ENCODE measurements around the gene LBP.
"Not testable (repeated sequence)": the region's sequence is repeated elsewhere in the genome, so short reads cannot be mapped to it uniquely, and the experiment has no call there.

The LBP gene

DNA sequence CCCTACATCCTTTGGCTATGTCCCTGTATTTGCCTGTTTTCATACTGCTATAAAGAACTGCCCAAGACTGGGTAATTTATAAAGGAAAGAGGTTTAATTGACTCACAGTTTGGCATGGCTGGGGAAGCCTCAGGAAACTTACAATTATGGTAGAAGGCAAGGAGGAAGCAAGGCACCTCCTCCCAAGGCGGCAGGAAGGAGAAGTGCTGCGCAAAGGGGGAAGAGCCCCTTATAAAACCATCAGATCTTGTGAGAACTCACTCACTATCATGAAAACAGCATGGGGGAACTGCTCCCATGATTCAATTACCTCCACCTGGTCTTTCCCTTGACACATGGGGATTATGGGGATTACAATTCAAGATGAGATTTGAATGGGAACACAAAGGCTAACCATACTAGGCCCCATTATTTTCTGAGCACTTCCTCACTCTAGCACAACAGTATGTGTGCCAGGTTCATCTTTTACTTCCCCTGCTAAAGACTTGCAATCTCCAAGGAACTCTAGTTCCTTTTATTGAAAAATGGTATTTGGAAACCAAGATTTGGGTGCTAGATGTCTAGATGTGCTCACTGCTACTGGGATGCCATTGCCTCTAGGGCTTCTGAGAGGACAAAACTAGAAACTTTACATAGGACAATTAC, 49.6 kb downstream of the LBP start:
- DNase-seq (ENCODE audit: low read depth in 2 of 2) = not testable (repeated sequence)

DNA sequence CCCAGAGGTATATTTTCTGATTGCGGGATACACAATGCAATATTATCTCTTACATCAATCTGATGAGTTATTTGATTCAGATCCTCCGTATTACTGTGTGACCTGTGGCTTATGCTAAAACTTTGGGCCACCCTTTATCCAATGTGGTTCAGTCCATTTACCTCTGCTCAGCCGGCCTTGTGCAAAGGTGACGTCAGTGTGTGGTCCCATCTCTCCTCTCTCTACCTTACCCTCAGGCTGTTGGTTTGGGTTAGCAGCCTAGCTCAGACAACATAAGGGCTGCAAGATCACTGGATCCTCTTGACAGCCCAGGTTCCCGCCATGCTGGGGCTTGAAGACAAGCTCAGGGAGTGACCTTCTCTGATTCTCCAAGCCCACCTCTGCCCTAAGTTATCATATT, 55.8 kb downstream of the LBP start:
- no peak for DNase-seq (ENCODE audit: low read depth in 2 of 2)

DNA sequence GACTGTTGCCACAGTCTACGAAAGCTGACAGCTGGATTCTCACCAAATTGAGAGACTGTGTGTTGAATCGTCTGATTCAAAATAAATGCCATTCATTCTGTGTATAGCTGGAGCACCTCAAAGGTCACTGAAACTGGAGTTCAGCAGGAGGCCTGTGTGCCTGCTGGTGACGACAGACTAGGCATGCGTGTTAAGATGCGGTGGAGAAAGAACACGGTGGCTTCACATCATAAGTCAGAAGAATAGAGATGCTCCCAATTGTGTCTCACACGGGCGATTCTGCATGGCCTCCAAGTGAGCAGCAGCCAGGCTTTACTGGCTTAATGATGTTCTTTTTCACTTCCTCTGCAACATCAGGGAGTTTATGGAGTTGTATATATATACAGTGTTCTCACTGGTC, 56.5 kb downstream of the LBP start:
- DNase-seq (ENCODE audit: low read depth in 2 of 2) = no peak

DNA sequence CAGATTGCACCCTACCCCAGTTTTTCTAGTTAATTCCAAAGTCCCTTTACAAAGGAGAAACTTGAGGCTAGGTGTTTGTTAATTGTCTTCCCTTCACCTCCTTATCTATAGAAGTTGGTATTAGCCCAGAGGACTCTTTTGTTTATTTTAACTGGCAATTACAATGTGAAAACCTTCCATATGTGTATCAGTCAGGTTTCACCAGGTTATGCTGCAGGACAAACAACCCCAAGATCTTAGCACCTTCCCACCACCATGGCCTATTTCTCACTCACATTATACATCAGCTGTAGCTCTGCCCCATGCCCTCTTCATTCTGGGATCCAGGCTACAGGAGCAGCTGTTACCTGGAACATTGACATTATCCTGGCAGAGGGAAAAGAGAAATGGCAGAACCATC, 57.7 kb downstream of the LBP start:
- DNase-seq (ENCODE audit: low read depth in 2 of 2) = no peak

DNA sequence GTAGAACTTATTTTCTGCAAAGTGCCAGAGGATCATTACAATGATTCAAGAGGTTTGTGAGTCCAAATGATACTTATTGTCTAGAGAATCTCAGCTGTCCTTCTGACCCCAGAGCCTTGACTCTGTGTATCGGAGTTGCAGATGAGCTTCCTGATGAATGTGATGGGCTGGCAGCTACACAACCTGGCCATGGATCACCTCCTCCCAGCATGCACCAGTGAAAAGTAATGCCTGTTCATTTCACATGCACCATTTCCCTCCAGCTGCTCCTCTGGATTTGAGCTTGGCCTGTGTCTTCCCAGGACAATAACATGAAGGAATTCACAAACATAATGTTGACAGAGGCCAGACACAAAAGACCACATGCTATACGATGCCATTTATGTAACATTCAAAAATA, 58.9 kb downstream of the LBP start:
- no peak for DNase-seq (ENCODE audit: low read depth in 2 of 2)

DNA sequence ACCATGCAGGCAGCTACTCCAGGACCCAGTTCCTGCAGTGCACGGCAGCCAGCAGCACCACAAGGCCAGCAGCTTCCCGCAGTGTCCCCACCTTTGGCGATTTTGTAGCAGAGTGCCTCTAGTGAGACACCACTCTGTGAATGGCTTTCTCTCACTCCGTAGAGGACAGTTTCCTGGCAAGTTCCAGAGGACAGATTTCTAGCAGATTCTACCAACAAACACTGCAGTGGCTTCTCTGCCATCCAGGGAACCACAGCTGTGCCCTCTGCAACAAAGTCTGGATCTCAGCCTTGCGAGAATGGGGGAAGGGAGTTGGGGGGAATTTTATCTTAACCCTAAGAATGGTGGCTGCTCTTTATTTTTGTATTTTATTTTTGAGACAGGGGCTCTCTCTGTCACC, 60.2 kb downstream of the LBP start:
- DNase-seq (ENCODE audit: low read depth in 2 of 2) = no peak

DNA sequence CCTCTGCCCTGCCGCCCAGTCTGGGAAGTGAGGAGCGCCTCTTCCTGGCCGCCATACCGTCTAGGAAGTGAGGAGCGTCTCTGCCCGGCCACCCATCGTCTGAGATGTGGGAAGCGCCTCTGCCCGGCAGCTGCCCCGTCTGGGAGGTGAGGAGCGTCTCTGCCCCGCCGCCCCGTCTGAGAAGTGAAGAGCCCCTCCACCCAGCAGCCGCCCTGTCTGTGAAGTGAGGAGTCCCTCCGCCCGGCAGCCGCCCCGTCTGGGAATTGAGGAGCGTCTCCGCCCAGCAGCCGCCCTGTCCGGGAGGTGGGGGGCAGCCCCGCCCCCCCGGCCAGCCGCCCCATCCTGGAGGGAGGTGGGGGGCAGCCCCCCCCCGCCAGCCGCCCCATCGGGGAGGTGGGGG, 61.0 kb downstream of the LBP start:
- no peak for DNase-seq (ENCODE audit: low read depth in 2 of 2)

DNA sequence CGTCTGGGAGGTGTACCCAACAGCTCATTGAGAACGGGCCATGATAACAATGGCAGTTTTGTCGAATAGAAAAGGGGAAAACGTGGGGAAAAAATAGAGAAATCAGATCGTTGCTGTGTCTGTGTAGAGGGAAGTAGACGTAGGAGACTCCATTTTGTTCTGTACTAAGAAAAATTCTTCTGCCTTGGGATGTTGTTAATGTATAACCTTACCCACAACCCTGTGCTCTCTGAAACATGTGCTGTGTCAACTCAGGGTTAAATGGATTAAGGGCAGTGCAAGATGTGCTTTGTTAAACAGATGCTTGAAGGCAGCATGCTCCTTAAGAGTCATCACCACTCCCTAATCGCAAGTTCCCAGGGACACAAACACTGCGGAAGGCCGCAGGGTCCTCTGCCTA, 61.5 kb downstream of the LBP start:
- DNase-seq (ENCODE audit: low read depth in 2 of 2) = not testable (repeated sequence)

DNA sequence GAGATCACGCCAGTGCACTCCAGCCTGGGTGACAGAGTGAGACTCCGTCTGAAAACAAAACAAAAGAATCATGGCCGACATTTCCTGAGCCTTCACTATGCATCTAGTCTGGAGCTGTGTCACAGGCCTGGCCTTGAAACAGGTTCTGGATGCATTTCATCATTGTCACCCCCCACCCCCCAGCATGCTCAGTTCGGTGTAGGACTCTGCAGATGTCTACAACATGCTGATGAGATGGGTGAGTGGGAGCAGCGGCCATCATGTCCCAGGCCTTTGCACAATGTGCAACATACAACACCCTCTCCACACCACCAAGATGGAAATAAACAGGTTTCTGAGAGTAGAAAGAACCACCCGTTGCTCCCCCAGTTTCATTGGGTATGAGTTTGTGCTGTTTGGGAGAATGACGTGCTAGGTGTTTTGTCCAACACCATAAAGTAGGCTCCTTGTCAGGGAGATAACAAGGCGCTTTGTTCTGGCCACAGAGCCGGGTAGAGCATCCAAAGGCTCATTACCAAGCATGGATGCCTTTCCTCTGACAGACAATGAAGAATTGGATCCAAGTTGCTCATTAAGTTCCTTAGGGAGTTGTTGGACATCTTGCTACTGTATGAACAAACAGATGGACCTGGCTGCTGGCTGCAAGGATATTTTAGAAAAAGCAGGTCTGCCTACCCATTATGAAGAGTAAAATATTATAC, 66.7 kb downstream of the LBP start:
- DNase-seq (ENCODE audit: low read depth in 2 of 2) = no peak

DNA sequence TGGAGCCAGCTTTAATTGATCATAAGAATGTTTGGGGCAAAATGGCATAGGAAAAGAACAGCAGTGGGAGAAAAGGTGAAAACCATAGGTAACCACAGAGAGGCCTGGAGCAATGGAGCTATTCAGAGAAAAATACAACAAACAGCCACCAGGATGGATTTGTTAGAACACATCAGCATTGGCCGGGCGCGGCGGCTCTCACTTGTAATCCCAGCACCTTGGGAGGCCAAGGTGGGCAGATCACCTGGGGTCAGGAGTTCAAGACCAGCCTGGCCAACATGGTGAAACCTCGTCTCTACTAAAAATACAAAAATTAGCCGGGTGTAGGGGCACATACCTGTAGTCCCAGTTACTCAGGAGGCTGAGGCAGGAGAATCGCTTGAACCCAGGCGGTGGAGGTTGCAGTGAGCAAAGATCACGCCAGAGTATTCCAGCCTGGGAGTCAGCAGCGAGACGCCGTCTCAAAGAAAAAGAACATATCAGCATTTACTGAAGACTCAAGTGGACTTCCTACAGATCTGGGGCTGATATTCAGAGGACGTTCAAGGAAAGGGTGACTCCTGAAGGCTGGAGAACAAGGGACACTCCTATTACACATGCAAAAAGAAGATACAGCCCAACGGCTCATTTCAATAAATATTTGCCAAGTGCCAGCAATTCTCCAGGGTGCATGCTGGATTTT, 68.6 kb downstream of the LBP start:
- no peak for DNase-seq (ENCODE audit: low read depth in 2 of 2)

DNA sequence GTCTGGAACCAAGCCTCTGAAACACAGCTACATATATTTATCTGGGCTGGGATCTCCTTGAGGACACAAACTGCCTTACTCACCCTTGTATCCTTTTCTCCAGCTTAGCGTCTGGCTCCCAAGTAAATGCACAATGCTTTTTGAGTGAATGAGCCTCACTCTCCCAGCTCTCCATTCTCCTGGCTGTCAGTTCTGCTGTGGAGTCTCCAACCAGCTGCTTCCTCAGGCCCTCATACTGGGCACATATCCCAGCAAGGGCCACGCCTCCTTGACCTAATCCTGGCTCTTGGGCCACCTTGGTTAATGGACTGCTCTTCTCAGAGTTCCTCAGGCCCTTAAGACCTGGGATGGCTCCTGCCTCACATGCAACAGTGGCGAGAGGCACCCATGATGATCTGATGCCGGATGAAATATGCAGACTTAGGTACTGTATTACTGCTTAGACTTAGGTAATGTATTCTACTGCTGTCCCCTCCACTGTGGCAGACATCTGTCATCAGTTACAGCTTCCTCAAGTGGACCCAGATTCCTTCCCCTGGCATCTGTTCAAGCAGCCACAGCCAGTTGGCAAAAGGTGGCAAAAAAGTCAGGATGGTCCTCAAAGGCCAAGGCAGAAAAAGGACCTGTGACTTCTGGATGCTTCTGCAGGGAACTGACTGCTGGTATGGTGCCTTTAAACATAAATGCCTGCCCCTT, 72.4 kb downstream of the LBP start:
- no peak for DNase-seq (ENCODE audit: low read depth in 2 of 2)

DNA sequence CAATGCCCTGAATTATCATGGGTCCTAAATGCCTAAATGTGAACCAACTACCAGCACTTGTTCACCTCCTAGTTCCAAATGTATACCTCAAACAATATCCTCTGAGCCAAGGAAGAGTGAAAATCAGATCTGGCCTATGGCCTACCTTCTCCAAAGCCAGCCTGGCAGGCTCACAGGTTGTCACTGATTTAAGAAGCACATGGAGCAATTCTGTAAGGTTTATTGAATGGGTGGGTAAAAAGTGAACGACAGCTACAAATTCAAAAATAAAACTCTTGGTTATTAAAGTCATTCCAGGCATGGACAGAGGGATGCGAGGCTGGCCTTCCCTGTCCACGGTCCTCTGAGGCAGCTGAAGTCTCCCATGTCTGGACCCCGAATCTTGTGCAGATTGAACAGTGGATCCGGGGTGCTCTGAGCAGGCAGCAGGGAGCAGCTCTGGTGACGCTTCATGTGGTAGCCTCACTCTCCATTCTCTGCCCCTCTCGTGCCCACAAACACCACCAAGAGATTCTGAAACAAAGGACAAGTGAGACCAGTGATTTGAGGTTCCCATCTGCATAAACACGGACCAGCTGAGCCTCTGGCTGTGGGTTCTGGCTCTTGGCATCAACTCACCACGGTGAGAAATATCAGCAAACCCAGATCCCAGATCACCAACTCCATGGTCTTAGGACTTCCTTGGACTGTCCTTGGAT, 74.3 kb downstream of the LBP start:
- DNase-seq (ENCODE audit: low read depth in 2 of 2) = no peak

DNA sequence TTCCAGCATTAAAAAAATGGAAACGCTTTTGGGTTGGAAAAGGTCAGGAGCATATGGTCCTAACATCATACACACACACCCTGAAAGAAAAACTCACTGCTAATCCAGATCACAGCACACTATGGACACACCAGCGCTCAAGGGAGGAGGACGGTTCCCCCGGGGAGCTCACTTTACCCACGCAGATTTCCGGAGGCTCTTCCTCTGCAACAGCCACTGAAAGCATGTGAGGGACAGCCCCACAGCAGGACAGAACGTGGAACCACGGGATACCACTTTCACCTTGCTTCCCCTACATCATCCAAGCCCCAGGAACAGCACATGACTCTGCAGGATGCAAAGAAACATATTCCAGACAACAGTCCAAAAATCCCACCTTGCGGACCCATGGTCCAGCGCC, 75.6 kb downstream of the LBP start:
- no peak for DNase-seq (ENCODE audit: low read depth in 2 of 2)

DNA sequence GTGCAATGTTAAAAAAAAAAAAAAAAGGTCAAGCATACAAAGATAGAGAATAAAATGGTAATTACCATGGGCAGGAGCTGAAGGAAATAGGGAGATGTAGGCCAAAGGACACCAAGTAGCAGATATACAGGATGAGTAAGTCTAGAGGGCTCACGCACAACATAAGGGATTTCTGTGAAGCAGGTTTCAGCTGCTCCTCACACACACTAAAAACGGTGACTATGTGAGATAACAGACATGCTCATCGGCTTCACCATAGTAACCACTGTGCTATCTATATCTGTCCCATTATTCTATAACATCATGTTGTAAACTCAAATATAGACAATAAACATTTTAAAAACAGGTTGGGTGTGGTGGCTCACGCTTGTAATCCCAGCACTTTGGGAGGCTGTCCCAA, 77.3 kb downstream of the LBP start:
- DNase-seq (ENCODE audit: low read depth in 2 of 2) = no peak

DNA sequence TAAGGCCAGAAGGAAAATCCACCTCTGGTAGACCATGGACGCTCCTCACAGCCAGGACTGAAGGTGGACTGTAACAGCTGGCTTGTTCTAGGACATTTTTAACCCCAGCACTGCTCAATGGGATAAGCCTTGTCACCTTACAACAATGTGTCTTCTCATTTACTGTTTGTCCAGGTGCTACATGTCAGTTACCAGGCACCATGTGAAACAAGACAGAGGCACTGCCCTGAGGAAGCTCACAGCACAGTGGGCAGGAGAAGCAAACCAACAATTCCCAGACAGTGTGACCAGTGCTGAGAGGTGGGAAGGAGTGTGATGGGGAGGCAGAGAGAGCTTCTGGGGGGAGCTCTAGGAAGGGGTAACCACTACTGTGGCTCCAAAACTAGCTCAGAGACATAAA, 78.1 kb downstream of the LBP start:
- DNase-seq (ENCODE audit: low read depth in 2 of 2) = no peak

DNA sequence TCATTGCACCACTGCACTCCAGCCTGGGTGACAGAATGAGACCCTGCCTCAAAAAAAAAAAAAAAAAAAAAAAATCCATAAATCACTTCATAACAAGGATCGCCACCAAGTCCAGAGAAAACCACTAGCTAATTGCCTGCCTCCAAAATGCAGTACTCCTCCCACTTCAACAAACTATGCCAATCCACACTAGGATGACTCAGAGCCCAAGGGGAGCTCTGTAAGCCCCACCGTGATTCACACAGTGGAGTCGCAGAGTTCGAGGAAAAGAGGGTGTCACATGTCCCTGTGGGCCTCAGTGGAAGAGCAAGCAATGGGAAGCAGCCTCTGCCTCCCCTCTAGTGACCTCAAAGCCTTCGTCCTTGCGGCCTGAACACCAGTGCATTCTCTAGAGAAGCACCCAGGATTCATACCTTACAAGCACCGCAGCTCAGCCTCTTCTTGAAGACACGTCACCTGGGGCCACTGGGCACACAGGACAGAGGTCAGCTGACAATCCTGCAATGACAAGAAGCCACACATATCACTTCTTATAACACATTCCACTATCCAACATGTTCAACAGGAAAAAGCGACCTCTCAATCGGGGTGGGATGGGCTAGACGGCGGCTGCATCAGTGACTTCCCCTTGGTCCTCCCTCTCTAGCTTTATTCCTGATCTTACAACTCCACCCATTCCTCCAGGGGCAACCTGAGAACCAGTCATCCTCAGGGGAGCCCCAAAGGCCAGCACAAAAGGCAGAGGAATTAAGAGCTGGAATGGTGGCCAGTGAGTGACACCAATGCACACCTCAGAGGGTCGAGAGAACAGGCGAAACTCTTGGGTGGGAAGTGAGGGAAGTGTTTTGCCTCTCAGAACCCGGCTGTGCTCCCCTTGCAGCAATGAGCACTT, 80.0 kb downstream of the LBP start:
- DNase-seq (ENCODE audit: low read depth in 2 of 2) = peak; percentile 18 to 27

All from stimulated activated CD4-positive, alpha-beta T cell treated with anti-CD3 and anti-CD28 coated beads, Interleukin-15, amount 100 ng/mL, for 48 hours (primary cell).